LHCN-M2 (cell line): ENCODE measurements around the gene TMEM92. TPM values are rescaled to one million over a fixed set of nuclear protein-coding genes. Genes with fewer than 3 reads are reported as not detected.
"Not testable (repeated sequence)": the region's sequence is repeated elsewhere in the genome, so short reads cannot be mapped to it uniquely, and the experiment has no call there.

Experiments used
- DNase-seq: peaks from one replicate; pipeline ENCODE4 v3.0.0-alpha.2; 2012; ENCODE audit warnings: low read depth
- total RNA-seq: library from RNA; depleted of rRNA; stranded (reverse); fragments of >200 nt; gene quantifications from 2 replicates; pipeline ENCODE4 v1.2.3, GENCODE V29; 2014

TMEM92 gene
- total RNA-seq, 1 experiment from 2014 or later = not detected

DNA sequence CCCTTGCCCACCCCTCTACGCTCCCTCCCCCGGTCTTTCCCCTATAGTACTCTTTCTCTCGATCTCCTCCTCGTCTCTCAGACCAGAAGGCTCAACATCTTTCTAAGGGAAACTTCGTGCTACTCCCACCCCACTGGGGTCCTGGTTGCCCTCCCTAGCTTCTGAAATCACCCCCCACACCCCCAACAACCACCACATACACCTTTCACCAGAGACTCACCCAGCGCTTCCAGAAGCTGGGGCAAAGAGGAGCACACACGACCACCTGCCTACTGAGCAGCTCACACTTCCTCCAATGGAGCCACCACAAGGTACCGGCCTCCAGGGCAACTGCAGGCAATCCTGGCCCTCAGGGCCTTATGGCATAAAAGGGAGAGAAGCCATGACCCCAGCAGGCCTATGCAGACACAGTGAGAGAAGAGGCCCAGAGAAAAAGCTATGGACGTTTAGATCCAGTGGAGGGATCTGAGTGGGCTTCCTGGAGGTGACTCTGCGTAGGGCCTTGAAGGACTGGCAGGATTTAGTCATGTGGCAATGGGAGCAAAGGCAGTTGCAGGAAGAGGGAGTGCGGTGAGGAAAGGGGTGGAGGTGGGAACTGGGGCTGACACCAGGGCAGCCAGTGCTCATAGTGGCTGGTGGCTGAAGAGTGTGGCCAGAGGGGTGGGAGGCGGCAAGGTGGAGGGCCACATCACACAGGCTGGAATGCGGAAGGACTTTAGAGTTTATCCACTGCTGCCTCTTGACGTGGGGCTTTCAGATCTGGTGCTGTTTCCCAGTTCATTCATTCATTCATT lies 12.1 kb upstream of the TMEM92 start:
- no peak for DNase-seq

DNA sequence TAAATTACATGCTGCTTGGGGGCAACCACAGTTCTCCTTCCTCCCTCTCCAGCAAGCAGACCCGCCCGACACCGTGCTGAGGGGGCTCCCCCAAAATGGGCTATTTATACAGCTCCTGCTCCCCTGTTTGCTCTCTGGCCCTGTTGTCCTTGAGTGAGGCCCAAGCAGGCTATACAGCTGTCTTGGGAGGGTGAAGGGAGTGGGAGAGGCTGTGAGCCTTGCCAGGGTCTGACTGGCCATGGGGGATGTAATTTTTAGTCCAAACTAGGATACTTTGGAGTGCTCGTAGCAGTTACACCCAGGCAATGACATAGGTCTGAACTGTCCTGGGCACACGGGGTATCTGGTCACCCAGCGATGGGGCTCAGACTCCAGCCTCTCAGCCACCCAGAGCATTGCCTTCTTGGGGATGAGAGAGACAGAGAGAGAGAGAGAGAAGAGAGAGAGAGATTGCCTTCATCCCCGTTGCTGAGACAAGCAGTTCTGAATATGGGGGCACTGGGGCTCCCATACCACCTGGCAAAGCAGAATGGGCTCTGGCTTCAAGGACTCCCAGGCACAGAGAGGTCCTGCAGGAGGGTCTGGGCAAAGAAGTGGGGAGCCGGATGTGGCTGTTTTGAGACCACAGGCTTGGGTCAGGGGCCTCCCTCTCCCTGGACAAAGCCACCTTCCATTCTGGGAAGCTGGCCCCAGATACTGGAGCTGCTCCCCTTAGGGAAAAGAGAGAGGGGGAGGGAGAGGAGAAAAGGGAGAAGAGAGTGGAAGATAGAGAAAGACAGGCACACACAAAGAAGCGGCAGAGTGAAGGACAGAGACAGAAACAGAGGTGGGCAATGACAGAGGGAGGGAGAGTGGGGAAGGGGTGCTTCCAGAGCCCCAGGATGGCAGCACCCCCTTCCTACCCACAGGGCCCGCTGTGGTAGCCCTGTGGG lies 10.7 kb upstream of the TMEM92 start:
- no peak for DNase-seq

DNA sequence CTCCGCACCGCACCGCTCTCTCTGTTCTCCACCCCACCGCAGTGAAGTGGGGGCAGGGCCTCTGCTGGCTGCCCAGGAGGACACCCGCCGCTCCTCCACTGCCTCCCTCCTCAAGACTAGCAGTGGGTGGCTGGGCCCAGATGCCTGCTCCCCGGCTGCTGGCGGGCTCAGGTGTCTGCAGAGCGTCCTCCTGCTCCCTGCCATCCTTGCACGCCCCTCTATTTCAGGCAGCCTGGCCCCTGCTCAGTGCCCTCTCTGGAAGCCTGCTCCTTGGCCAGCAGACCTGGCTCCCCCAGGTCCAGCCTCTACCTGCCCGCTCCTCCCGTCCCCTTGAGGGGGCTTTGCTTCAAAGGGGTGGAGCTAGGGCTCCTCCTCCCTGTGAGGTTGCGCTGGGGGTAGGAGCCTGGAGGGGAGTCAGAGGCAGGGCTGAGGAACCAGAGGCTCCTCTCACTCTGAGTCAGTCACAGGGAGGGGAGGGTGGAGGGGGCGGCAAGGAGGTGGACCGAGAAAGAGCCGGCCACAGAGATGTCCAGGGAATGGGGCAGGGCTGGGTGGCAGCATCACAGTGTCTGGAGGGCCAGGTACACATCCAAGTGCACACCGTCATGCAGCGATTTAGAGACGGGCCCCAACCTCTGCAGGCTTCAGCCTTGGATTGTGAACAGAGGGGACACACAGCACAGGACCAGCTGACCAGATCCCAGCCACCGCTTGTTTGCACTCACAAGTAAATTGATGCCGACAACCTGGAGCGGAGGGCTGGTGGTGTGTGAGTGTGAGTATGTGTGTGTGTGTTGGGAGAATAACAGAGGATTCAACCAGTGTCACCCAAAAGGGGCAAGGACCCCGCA lies 9.8 kb upstream of the TMEM92 start:
- DNase-seq = no peak

DNA sequence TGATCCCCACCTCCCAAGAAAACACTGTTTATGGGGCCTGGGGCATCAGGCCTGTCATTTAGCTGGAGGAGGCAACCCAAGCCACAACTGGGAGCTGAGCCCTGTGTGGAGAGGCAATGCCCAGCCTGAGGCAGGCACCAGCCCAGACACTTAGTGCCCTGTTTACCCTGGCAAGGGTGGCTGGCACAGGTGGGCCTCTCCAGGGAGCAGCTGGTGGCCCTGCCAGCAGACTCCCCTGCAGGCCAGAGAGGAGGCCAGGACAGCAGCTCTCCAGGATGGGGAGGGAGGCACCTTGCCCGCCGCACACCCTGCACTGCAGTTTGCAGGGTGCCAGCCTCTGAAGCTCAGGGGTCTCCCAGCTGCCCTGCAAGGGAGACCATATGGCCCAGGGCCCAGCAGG lies 9.1 kb upstream of the TMEM92 start:
- DNase-seq = no peak

DNA sequence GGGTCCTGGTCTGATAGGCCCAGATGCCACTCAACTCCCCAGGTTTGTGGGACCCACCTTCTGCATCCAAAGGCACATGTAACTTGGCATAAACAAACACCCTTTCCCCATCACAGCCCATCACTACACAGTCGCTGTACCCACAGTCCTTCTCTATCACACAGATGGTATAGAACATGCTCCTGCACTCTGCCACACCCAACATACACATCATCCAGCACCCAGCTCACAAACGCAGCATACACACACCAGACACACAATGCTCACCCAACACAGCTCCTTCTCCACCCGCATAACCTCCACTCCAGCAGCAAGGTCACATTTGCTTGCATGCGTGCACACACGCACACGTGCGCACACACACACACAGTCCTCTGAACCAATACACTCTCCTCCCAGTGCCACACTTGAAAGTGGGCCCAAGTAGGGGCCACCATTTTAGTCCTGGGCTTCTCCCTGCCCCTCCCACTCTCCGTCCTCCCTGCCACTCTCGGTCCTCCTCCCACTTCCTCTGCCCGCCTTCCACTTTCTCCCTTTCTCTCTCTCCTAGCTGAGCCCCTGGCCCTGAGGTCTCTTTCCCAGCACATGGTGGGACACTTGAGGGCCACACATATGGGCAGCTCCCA lies 8.5 kb upstream of the TMEM92 start:
- DNase-seq = no peak

DNA sequence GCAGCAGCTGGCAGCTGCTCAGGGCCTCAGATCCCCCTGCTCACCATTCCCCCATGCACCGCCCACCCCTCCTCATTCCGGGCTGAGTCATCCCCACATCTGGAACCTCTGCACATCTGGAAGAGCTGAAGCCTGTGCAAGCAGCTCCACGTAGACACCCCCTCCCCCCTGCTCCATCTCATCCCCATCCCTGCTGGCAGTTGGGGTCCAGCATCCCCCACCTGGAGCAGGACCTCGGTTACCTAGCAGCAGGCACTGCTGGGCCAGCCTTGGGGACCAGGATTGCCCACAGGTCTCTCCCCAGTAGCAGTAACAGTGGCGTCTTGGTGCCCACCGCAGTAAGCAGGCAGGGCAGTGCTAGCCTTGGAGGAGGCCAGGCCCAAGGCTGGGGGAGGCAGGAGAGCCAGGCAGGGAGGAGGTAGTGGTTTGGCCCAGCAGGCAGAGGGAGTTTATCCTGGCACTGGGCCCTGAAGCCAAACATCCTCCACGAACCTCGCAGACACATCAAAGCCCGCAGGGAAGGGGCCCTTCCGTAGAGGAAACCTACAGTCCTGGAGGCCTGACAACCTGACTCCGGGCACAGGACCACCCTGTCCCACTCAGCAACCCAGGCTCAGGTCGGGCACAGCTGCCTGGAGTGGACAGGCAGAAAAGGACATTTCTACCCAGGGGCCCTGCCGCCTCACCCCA lies 7.7 kb upstream of the TMEM92 start:
- DNase-seq = peak; percentile 65

DNA sequence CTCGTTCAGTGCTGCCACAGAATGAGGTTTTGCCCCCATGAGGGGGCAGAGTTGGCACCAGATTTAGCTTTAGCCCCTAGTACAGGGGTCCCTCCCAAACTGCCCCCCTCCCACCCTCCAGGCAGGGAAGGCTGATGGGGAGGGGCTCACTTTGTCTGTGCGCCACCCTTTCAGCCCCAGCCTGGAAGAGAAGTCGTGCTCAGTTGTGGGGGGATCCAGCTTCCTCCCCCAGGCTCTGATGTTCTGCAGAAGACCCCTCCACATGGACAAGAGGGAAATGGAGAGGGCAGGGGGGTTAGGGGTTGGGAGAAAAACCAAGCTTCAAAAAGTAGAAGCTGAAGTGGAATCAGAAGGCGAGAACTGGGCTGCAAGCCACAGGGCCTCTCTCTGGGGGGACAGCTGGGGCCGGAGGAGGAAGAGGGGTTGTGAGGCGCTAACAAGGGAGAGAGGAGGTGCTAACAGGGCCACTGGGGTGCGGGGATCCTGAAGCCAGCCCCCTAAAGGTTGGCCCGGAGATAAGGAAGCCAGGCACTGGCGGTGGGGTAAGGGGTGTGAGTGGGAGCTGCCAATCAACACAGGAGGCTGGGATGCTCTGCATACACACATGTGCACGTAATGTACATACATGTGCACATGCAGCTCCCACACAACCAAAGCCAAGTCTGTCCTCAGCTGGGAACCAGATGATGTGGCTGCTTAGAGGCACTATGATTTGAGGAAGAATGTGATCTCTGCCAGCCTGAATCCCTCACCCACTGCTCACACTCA lies 7.0 kb upstream of the TMEM92 start:
- no peak for DNase-seq

DNA sequence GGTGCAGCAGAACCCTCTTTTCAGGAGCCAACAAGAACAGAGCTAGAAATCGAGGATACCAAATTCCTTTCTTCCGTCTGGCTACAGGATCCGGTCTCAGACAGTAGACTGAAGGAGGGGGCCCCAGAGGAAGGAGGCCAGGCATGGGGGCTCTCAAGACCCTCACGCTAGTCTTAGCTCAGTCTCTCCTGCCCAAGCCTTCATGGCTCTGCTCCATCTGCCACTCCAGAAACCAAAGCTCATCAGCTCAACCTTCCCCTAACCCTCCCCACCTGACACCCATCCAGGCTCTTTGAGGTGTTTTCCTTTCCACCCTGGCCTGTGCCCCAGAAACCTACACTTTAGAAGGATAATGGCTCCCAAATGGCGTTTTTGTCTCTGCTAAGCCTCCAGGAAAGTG lies 6.2 kb upstream of the TMEM92 start:
- no peak for DNase-seq

DNA sequence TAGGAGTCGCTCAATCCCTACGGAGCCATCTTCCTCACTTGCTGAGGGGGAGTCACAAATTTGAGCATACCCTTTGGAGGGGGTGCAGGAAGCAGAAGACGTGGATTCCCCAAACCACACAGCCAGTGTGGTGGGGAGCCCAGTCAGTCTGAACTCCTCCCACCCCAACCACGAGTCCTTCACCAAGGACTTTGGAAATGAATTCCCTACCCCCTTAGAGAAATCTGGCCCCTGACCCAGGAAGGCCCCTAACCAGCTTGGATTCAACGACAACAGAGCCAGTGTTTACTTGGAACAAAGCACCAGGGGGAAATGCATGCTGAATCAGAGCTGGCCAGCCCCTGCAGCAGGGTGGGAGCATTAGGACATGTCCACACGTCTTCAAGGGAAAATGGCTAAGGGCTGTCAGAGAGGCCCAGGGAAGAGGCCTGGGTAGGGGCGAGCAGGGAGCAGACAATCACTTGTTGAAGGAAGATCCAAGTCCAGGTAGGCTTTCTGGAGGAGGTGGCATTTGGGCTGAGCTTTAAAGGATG lies 5.5 kb upstream of the TMEM92 start:
- DNase-seq = no peak

DNA sequence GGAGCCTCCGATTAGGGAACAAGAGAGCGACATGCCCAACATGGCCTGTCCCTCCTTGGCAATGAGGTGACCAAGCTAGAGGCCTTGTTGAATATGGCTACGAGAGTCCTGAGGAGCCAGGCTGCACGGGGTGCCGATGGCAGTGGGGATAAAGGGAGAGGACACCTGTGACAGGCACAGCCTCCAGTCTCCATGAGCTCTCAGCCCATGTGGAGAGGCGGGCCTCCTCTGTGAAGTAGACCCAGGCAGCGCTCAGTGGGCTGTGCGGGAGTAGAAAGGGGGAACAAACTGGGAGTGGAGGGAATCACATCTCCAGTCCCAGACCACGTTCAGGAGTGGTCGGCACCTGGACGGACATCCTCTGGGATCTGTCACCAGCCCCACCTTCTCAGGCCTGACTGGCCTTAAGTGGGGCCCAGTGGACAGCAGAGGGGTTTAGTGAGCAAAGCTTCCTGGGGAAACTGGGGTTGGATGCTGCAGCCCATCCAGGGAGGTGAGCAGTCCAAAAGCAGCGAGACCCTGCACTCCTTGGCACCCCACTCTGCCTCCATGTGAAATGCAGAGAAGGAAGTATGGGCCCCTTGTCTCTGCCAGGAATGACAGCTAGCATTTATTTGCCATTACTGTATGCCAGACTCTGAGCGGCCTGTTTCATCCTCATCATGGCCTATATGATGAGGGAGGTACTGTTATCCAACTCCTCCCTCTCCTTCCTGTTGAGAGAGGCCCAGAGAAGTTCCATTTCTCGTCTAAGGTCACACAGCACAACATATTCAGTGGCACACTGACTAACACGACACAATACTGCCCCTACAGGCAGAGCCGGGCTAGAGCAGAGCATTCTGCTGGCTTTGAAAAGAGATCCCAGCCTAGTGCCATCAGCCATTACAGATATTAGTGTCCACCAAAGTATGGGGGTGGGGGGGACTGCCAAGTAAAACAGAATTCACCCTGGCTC lies 4.5 kb upstream of the TMEM92 start:
- DNase-seq = peak; percentile 83

DNA sequence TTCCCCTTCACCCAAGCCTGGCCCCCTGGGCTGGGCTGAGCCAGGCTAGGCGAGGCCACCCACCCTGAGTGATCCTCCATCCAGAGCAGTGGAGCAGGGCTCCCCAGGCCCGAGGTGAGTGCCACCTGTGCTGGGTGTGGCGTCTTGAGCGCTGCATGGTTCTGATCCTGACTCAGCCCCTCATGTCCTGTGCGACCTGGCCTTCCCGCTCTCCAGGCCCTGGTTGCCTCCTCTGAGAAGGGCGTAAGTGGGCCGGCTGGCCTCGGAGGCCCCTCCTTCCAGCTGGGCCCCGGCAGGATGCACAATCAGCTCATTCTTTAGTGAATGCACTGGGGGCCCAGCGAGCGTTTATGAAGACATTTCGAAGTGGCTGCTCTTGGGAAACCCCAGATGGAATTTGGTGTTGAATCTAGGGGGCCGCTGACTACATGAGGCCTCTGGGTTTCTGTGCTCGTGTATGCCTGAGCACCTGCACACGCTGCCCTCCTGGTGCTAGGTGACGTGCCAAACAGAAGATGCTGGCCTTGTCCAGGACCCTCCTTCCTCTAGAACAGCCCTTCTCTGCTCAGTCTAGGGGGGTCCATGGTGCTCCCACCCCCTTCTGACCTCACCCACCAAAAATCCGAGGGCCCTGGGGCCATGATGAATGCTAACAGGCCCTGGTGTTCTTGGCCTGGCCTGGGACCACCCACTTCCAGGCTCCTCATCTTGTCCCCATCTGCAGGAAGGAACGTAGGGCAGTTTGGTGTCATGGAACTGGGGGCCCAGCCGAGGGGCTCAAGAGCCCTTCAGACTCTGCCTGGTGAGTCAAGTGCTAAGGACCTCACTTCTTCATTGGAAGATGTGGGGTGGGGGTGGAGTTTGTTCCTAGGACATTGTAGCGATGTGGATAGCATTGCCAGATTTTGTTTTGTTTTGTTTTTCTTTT lies 3.6 kb upstream of the TMEM92 start:
- no peak for DNase-seq

DNA sequence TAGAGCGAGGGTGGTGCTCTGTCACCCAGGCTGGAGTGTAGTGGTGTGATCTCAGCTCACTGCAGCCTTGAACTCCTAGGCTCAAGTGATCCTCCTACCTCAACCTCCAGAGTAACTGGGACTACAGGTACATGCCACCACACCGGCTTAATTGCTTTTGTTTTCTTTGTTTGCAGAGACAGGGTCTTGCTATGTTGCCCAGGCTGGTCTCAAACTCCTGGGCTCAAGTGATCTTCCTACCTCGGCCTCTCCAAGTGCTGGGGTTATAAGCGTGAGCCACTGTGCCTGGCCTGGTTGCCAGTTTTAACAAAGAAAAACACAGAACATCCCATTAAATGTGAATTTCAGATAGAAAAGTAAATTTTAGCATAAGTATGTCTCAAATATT lies 2.9 kb upstream of the TMEM92 start:
- DNase-seq = not testable (repeated sequence)

DNA sequence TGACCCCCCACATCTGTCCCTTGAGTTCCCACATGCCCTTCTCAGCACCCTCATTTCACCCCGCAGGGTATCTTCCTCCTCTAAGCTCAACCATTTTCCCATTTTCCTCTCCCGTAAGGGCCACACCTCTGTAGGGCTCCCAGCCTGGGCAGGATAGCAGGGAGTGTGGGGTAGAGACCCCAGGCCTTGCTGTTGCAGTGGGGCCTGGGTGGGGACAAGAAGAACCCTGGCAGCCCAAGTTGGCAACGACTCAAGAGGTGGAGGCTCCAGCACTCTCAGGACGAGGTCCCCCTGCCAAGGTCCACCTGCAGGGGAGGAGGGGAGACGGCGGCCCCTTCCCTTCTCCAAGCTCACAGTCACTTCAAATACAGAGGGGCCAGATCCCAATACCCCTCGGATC lies 2.0 kb upstream of the TMEM92 start:
- DNase-seq = no peak

DNA sequence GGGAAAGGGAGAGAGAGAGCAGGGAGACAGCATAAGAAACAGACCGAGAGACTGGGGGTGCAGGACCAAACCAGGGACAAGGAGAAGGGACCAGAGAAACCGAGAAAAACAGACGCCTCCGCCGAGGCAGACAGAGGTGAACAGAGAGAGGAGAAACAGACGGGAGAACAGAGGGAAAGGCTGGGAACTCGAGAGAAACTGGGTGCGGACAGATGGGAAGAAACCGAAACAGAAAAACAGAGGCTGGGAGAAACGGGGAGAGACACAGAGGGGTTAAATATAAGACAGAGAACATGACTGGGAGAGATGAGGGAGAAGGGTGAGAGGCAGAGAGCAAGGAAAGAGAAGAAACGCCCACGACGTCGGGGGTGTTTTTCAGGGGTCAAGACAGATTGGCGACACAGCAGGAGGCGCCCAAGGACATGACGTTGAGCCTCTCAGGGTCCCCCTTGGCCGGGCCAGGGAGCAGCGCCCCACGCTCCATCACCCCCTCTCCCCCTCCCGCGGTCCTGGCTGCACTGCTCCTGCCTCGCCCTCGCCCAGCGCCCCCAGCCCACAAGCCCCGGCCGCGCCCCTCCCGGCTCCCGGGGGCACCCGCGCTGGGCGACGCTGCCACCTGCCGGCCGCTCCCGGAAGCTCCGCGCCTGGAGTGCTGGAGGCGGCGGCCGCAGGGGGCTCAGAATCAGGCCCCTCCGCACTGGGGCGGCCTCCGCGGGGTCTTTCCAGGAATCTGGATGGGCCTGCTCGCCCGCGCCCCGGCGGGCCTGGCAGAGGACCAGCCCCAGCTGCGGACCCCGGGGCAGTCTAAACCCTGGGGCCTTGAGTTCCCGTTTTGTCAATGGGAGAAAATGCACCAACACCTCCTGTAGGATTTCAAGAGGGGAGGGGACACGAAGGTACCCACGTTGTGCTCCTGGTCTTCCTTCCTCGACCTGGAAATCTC lies 1.3 kb upstream of the TMEM92 start:
- DNase-seq = peak; percentile 30

DNA sequence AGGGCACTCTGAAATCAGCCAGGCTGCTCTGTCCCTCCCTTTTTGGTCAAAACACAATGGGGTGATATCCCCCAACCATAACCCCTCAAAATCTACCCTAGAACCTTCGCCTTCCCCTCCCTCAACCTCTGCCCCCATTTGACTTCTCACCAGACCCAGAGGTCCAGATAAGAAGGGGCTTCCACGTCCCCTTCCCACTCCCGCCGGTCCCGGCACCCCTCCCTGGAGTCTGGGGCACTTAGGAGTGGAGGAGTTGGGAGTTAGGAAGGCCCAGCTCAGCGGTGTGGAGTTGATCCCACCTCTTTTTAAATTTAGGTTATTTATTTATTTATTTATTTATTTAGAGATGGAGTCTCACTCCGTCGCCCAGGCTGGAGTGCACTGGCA lies 619 bp upstream of the TMEM92 start:
- DNase-seq = no peak

DNA sequence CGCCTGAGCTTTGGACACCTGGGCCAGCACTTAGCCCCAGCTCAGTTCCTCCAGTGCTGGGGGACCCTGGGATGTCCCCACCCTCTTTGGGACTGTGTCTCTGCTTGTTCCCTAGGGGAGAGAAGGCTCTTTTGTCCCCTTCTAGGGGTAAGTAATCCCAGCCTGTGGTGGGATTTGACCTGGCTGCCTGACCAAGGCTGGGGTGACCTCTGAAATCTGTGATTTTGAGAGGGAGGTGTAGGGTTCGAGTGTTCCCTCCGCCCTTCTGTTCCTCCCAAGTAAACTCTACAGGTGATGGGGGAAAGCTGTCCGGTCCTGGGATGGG lies 593 bp downstream of the TMEM92 start:
- DNase-seq = no peak
